Urinary bladder (tissue), 4 donors: ENCODE measurements around the gene NEU2. TPM values are rescaled to one million over a fixed set of nuclear protein-coding genes. Genes with fewer than 3 reads are reported as not detected.
"Not testable (repeated sequence)": the region's sequence is repeated elsewhere in the genome, so short reads cannot be mapped to it uniquely, and the experiment has no call there.

Experiments used
- DNase-seq: peaks from one replicate; pipeline ENCODE4 v3.0.0-alpha.2; 2015; ENCODE audit errors: extremely low spot score
- H3K27ac ChIP-seq: one replicate; pipeline ENCODE4 v1.5.1; 2013; ENCODE audit warnings: low read depth, mild to moderate bottlenecking, moderate library complexity
- H3K36me3 ChIP-seq: one replicate; pipeline ENCODE4 v1.6.1; 2013; ENCODE audit warnings: mild to moderate bottlenecking, moderate library complexity; ENCODE audit not compliant: insufficient read depth
- H3K4me1 ChIP-seq: one replicate; pipeline ENCODE4 v1.6.1; 2013; ENCODE audit warnings: mild to moderate bottlenecking, moderate library complexity; ENCODE audit not compliant: insufficient read depth
- H3K4me3 ChIP-seq: one replicate; pipeline ENCODE4 v1.5.1; 2013; ENCODE audit warnings: low read depth, low read length
- WGBS: extraction: QIAGEN DNeasy Blood & Tissue Kit; methylation state at CpG from one replicate; pipeline ENCODE4 v1.1.7; 2013; 5-methylcytosine and 5-hydroxymethylcytosine counted together
- polyA plus RNA-seq: library from polyadenylated mRNA; stranded (reverse); fragments of 200-250 nt; gene quantifications from one replicate; pipeline ENCODE4 v1.2.3, GENCODE V29; 2013
- total RNA-seq: library from RNA; depleted of rRNA; stranded (reverse); fragments of >200 nt; gene quantifications from one replicate; pipeline ENCODE4 v1.2.3, GENCODE V29; 2014
- donor health status: healthy with polysubstance abuse.
- donor health status: healthy.

Gene NEU2
- total and polyA plus RNA-seq, 2 donors: not detected

GRCh38 chr2:233048569-233049193 lies 16.2 kb downstream of the NEU2 start:
- Histone ChIP-seq H3K27ac (no peak overlapping the region), H3K4me3 (no peak overlapping the region), H3K36me3 (no peaks in the 10 kb centered on the region), H3K4me1 (no peaks in the 10 kb centered on the region)
- no peak for DNase-seq
- WGBS: 82% methylated on average over 10 of the region's 10 CpGs

- Histone ChIP-seq H3K4me1 (no peaks in the 10 kb centered on the region), H3K4me3 (no peak overlapping the region), H3K36me3 (no peaks in the 10 kb centered on the region), H3K27ac (no peak overlapping the region)
- DNase-seq: no peak
- WGBS: 42% methylated on average over 4 of the region's 4 CpGs
Observed at GRCh38 chr2:233049194-233049761, 16.8 kb downstream of the NEU2 start.

- no peaks in the 10 kb centered on the region for H3K36me3 ChIP-seq
- 36% methylated on average over 24 of the region's 24 CpGs for WGBS
- DNase-seq: no peak
- H3K4me1 ChIP-seq: no peaks in the 10 kb centered on the region
- H3K4me3 ChIP-seq: no peak overlapping the region
- no peak overlapping the region for H3K27ac ChIP-seq
Observed at GRCh38 chr2:233051241-233052149, 19.0 kb downstream of the NEU2 start.

- 96% methylated on average over 4 of the region's 4 CpGs for WGBS
- H3K4me3 ChIP-seq, DNase-seq, H3K27ac ChIP-seq, H3K4me1 ChIP-seq, H3K36me3 ChIP-seq: not testable (repeated sequence)
Observed at GRCh38 chr2:233052517-233052916, 20.0 kb downstream of the NEU2 start.

GRCh38 chr2:233053928-233054784 lies 21.7 kb downstream of the NEU2 start:
- no peak overlapping the region for H3K27ac ChIP-seq
- no peak for DNase-seq
- WGBS: 28% methylated on average over 22 of the region's 22 CpGs
- no peaks in the 10 kb centered on the region for H3K4me1 ChIP-seq
- no peak overlapping the region for H3K4me3 ChIP-seq
- H3K36me3 ChIP-seq: no peaks in the 10 kb centered on the region

- Histone ChIP-seq H3K4me3 (no peak overlapping the region), H3K27ac (no peak overlapping the region), H3K4me1 (no peaks in the 10 kb centered on the region), H3K36me3 (no peaks in the 10 kb centered on the region)
- no peak for DNase-seq
- WGBS: 95% methylated on average over 2 of the region's 2 CpGs
Observed at GRCh38 chr2:233055362-233055761, 22.9 kb downstream of the NEU2 start.

GRCh38 chr2:233056961-233057605 lies 24.6 kb downstream of the NEU2 start:
- H3K4me3 ChIP-seq: no peak overlapping the region
- no peaks in the 10 kb centered on the region for H3K4me1 ChIP-seq
- no peak overlapping the region for H3K27ac ChIP-seq
- 81% methylated on average over 6 of the region's 6 CpGs for WGBS
- H3K36me3 ChIP-seq: no peaks in the 10 kb centered on the region
- DNase-seq: no peak

GRCh38 chr2:233058717-233059546 lies 26.5 kb downstream of the NEU2 start:
- no peak overlapping the region for H3K4me3 ChIP-seq
- WGBS: 93% methylated on average over 24 of the region's 24 CpGs
- no peaks in the 10 kb centered on the region for H3K36me3 ChIP-seq
- no peaks in the 10 kb centered on the region for H3K4me1 ChIP-seq
- DNase-seq: no peak
- no peak overlapping the region for H3K27ac ChIP-seq

- no peak for DNase-seq
- H3K4me1 ChIP-seq: no peaks in the 10 kb centered on the region
- peak overlapping the region; percentile 83 for H3K27ac ChIP-seq
- H3K4me3 ChIP-seq: no peak overlapping the region
- no peaks in the 10 kb centered on the region for H3K36me3 ChIP-seq
- 70% methylated on average over 7 of the region's 7 CpGs for WGBS
Observed at GRCh38 chr2:233059547-233059796, 27.0 kb downstream of the NEU2 start.

GRCh38 chr2:233059797-233060500 lies 27.5 kb downstream of the NEU2 start, which contains the start of gene INPP5D:
Gene INPP5D, plus strand, starts transcription at chr2:233060342. Its CDS starts 137 bp downstream, at chr2:233060479.
- Histone ChIP-seq H3K4me1 (no peaks in the 10 kb centered on the region), H3K36me3 (no peaks in the 10 kb centered on the region), H3K4me3 (peak within 1 kb of the TSS; percentile 36), H3K27ac (peak within 1 kb of the TSS; percentile 83)
- DNase-seq: no peak
- WGBS: 60% methylated on average over 26 of the region's 26 CpGs

GRCh38 chr2:233060501-233060979 lies 28.1 kb downstream of the NEU2 start:
- DNase-seq: no peak
- peak overlapping the region; percentile 36 for H3K4me3 ChIP-seq
- peak overlapping the region; percentile 44 for H3K27ac ChIP-seq
- no peaks in the 10 kb centered on the region for H3K4me1 ChIP-seq
- H3K36me3 ChIP-seq: no peaks in the 10 kb centered on the region
- 82% methylated on average over 13 of the region's 13 CpGs for WGBS
